Adrenal gland (tissue), 12 donors: ENCODE results near the gene RUFY2. TPM values are rescaled to one million over a fixed set of nuclear protein-coding genes. Genes with fewer than 3 reads are reported as not detected.

Source experiments
- DNase-seq, 7 donors: peaks; one replicate each; pipeline ENCODE4 v3.0.0-alpha.2; 2019 to 2020
- H3K27ac ChIP-seq, 5 donors: fragments of 200-600 bp; sonication (generic) in 4 of 5; 1 replicate in 3 of 5; 2 replicates in 2 of 5; pipeline versions ENCODE4 v1.5.1 to v1.8.0; 2016 to 2020; ENCODE audit warnings: mild to moderate bottlenecking in 1 of 5
- H3K27me3 ChIP-seq: fragments of 200-600 bp; 2 replicates; pipeline ENCODE4 v1.8.0; 2021
- H3K36me3 ChIP-seq, 2 donors: fragments of 200-600 bp; replicated peaks in 1 of 2; 1 replicate in 1 of 2; 2 replicates in 1 of 2; pipeline versions ENCODE4 v1.5.1 to v1.8.0; 2018 to 2022
- H3K4me1 ChIP-seq, 2 donors: fragments of 200-600 bp; replicated peaks in 1 of 2; 1 replicate in 1 of 2; 2 replicates in 1 of 2; pipeline versions ENCODE4 v1.5.1 to v1.8.0; 2018 to 2021
- H3K4me3 ChIP-seq, 4 donors: fragments of 200-600 bp; sonication (generic) in 3 of 4; one replicate each; pipeline ENCODE4 v1.5.1; 2016 to 2018
- H3K9me3 ChIP-seq, 3 donors: fragments of 200-600 bp; sonication (generic) in 1 of 3; replicated peaks in 1 of 3; 1 replicate in 2 of 3; 2 replicates in 1 of 3; pipeline versions ENCODE4 v1.5.1 to v1.8.0; 2016 to 2021
- CTCF ChIP-seq, 6 experiments: fragments of 450-650 bp in 4 of 6; fragments of 200-600 bp in 2 of 6; sonication (generic) in 1 of 6; IDR thresholded peaks; 1 replicate in 5 of 6; 2 replicates in 1 of 6; pipeline versions ENCODE4 v1.5.1 to v1.8.0; 2016 to 2021; ENCODE audit warnings: antibody characterized with exemption in 6 of 6, mild to moderate bottlenecking in 2 of 6, moderate library complexity in 1 of 6
- POLR2A ChIP-seq, 2 donors: fragments of 450-650 bp; IDR thresholded peaks; one replicate each; pipeline ENCODE4 v1.6.1; 2017; ENCODE audit warnings: antibody characterized with exemption in 2 of 2, mild to moderate bottlenecking in 2 of 2, moderate library complexity in 1 of 2
- WGBS, 4 donors: extraction: QIAGEN DNeasy Blood & Tissue Kit in 2 of 4; methylation state at CpG; one replicate each; pipeline versions ENCODE4 v1.1.5 to v1.1.7; 2013 to 2017; 5-methylcytosine and 5-hydroxymethylcytosine counted together
- intact Hi-C, 2 donors: fragments of 100-400 bp; cut with DNase I; formaldehyde crosslinking; loops; one replicate each; pipeline versions ENCODE4 v1.14.1 to v1.15.0; 2022 to 2023
- polyA plus RNA-seq, 3 donors: library from polyadenylated mRNA; stranded (reverse); fragments of 200-250 nt in 2 of 3; fragments of 350-450 nt in 1 of 3; fragmentation: Illumina TruSeq in 1 of 3; extraction: RNeasy Lipid Tissue Mini Kit (QIAGEN cat#74804) in 1 of 3; gene quantifications; one replicate each; pipeline ENCODE4 v1.2.3, GENCODE V29; 2013 to 2014
- total RNA-seq, 9 donors: library from RNA; depleted of rRNA in 4 of 9; stranded (reverse); fragments of >200 nt in 4 of 9; fragments of 120-200 nt in 1 of 9; fragmentation: NEBNext Ultra II Directional in 1 of 9; extraction: Animal tissue kit (Norgen Biotek cat#: 25700) in 1 of 9; gene quantifications; one replicate each; pipeline versions ENCODE4 v1.1.0 to v1.2.4, GENCODE V29; 2013 to 2023
- donor health status: healthy with polysubstance abuse.
- donor health status: Bipolar disorder and iron deficiency.
- donor health status: DM: yes; HTN: yes; CAD: no.
- donor health status: DM: no; HTN: no; CAD: no.
- donor health status: DM: no; HTN: no; CAD: no.
- donor health status: DM: yes; HTN: yes; CAD: no.

The RUFY2 gene
- total and polyA plus RNA-seq, 12 donors = 6.5 to 26.0 (median 15.5) TPM

DNA sequence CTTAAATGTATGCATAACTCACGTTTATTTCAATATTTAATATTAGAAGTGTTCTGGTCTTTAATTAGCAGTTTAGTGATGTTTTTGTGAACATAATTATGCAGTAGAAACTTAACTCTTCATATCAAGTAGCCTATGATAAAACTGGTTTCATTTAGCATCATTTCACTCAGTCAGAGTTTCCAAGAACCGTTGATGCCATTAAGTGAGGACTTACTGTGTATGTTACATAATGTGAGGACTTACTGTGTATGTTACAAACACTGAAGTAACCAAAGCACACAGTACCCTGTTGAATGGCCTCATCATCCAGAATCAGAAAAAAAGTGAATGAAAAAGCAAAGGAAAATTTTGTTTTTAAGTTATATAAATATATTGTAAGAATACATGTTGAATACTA is 41.5 kb downstream of the RUFY2 start:
- peaks cover 0 to 31% of the 10 kb centered on the region in 2 donors for H3K36me3 ChIP-seq
- no peak overlapping the region for H3K27ac ChIP-seq
- WGBS, 4 donors = 84 to 91% (median 86%) methylated on average over 2 of the region's 2 CpGs
- intact Hi-C loops = loop anchor here in 1 of 2 donors (10.0 kb wide), 1 partner anchor 381 kb away; no protein-coding TSS in a partner anchor
- H3K4me3 ChIP-seq = no peak overlapping the region
- TF ChIP-seq CTCF (IDR thresholded peaks at IDR 0.05) = no peak
- H3K27me3 ChIP-seq = no peaks in the 10 kb centered on the region
- H3K9me3 ChIP-seq = no peaks in the 10 kb centered on the region
- no peak for DNase-seq
- no peaks in the 10 kb centered on the region for H3K4me1 ChIP-seq

DNA sequence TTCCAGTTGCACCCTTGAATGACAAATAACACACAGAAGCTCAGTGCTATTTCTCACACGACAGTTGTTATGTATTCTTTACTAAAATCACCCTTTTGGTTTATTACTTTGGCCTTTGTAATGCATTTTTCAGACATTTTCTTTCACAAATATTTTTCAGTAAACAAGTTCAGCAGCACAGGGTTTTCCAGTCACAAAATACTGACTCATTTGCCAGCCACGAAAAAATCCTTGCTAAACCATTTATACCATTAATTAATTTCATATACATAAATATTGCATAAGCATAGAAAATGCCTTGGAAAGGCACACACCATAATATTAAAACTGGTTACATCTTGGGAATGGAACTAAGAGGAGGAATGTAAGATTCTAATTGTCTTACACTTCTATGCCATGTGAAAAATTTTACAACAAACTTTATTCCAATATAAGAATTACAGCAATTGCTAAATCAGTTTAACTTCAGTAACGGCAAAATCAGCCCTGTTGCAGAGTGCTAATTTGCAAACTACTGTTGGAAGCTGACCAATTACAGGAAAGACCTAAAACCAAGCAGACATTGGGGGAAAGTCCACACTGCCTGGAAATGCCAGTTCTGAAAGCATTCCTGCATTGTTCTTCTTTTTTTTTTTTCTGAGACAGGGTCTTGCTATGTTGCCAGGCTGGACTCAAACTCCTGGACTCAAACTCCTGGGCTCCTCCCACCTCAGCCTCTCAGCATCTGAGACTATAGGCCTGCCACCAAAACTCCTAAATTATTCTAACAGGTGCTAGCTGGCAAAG is 42.8 kb downstream of the RUFY2 start:
- 80 to 87% (median 84%) methylated on average over 3 of the region's 3 CpGs for WGBS, 4 donors
- Histone ChIP-seq H3K36me3 (peaks cover 0 to 31% of the 10 kb centered on the region in 2 donors), H3K4me3 (no peak overlapping the region), H3K9me3 (no peaks in the 10 kb centered on the region), H3K27ac (no peak overlapping the region), H3K4me1 (no peaks in the 10 kb centered on the region), H3K27me3 (no peaks in the 10 kb centered on the region)
- intact Hi-C loops = loop anchor here in 1 of 2 donors (10.0 kb wide), 1 partner anchor 379 kb away; no protein-coding TSS in a partner anchor
- TF ChIP-seq CTCF (IDR thresholded peaks at IDR 0.05) (no peak), POLR2A (IDR thresholded peaks at IDR 0.05) (no peak)
- no peak for DNase-seq

DNA sequence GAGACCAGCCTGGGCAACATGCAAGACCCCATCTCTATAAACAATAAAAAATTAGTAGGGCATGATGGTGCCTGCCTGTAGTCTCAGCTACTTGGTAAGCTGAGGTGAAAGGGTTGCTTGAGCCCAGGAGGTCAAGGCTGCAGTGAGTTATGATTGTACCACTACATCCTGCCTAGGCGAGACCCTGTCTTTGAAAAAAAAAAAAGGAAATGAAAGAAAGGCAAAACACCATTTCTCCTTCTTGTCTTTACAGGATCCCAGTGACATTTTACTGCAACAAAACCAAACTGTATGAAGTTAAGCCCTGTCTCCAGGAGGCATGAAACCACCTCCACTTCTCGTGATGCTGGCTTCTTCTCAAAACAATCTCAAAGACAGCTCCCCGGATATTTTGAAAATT is 44.5 kb downstream of the RUFY2 start:
- TF ChIP-seq CTCF (IDR thresholded peaks at IDR 0.05) = no peak
- no peak for TF ChIP-seq POLR2A (IDR thresholded peaks at IDR 0.05)
- Histone ChIP-seq H3K36me3 (peaks cover 0 to 31% of the 10 kb centered on the region in 2 donors), H3K27ac (no peak overlapping the region), H3K4me3 (no peak overlapping the region), H3K27me3 (no peaks in the 10 kb centered on the region), H3K9me3 (no peaks in the 10 kb centered on the region), H3K4me1 (no peaks in the 10 kb centered on the region)
- WGBS, 4 donors = 71 to 84% (median 75%) methylated on average over 3 of the region's 3 CpGs
- DNase-seq = no peak
- intact Hi-C loops = loop anchor here in 1 of 2 donors (10.0 kb wide), 1 partner anchor 378 kb away; no protein-coding TSS in a partner anchor

DNA sequence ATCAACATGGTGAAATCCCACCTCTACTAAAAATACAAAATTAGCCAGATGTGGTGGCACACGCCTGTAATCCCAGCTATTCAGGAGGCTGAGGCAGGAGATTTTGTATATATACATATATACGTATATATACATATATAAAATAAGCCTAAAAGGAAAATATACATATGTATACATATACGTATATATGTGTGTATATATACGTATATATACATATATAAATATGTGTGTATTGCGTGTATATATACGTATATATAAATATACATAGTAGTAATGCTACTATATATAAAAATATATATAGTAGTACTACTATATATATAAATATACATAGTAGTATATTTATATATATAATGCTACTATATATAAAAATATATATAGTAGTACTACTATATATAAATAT is 47.9 kb downstream of the RUFY2 start:
- TF ChIP-seq CTCF (IDR thresholded peaks at IDR 0.05) = no peak

More for the DNA sequence above, 47.9 kb downstream of the RUFY2 start:
- WGBS, 4 donors = 79 to 96% (median 94%) methylated on average over 6 of the region's 6 CpGs
- Histone ChIP-seq H3K36me3 (peaks cover 0 to 41% of the 10 kb centered on the region in 2 donors), H3K27me3 (no peaks in the 10 kb centered on the region), H3K27ac (no peak overlapping the region), H3K9me3 (no peaks in the 10 kb centered on the region), H3K4me3 (no peak overlapping the region), H3K4me1 (no peaks in the 10 kb centered on the region)
- intact Hi-C loops = no loop called here
- DNase-seq = no peak
